ENCODE measurements around the gene OR5B17. TPM values are rescaled to one million over a fixed set of nuclear protein-coding genes. Genes with fewer than 3 reads are reported as not detected.

The OR5B17 gene
- total RNA-seq, 1 donor from 2014 or later = not detected

GRCh38 chr11:58318532-58318931 lies 40.3 kb downstream of the OR5B17 start:
- FAIRE-seq (no peak), DNase-seq (ENCODE audit: low read depth) (peak; percentile 22)
- Histone ChIP-seq H3K27me3 (ENCODE audit: control insufficient read depth, insufficient read depth, low read length) (no peaks in the 10 kb centered on the region), H3K36me3 (ENCODE audit: control insufficient read depth, insufficient read depth, low read length) (no peaks in the 10 kb centered on the region), H3K4me3 (ENCODE audit: low read depth, low read length) (no peak overlapping the region)
- TF ChIP-seq, protein P1, sequence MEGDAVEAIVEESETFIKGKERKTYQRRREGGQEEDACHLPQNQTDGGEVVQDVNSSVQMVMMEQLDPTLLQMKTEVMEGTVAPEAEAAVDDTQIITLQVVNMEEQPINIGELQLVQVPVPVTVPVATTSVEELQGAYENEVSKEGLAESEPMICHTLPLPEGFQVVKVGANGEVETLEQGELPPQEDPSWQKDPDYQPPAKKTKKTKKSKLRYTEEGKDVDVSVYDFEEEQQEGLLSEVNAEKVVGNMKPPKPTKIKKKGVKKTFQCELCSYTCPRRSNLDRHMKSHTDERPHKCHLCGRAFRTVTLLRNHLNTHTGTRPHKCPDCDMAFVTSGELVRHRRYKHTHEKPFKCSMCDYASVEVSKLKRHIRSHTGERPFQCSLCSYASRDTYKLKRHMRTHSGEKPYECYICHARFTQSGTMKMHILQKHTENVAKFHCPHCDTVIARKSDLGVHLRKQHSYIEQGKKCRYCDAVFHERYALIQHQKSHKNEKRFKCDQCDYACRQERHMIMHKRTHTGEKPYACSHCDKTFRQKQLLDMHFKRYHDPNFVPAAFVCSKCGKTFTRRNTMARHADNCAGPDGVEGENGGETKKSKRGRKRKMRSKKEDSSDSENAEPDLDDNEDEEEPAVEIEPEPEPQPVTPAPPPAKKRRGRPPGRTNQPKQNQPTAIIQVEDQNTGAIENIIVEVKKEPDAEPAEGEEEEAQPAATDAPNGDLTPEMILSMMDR (IDR thresholded peaks at IDR 0.05; ENCODE audit: insufficient read depth, low read length, severe bottlenecking) = no peak

- Histone ChIP-seq H3K36me3 (ENCODE audit: control insufficient read depth, insufficient read depth, low read length) (no peaks in the 10 kb centered on the region), H3K27me3 (ENCODE audit: control insufficient read depth, insufficient read depth, low read length) (no peaks in the 10 kb centered on the region), H3K4me3 (ENCODE audit: low read depth, low read length) (no peak overlapping the region)
- FAIRE-seq (no peak), DNase-seq (ENCODE audit: low read depth) (peak; percentile 87)
- TF ChIP-seq, protein P1 (IDR thresholded peaks at IDR 0.05; ENCODE audit: insufficient read depth, low read length, severe bottlenecking) = no peak
Observed at GRCh38 chr11:58316142-58316541, 42.7 kb downstream of the OR5B17 start.

Other genes with a start within 250 kb of the OR5B17 start
- gene OR9I1, start 233.5 kb downstream of the OR5B17 start, total RNA-seq = not detected in 2 replicates
- not detected in 2 replicates for gene OR9Q2, start 170.0 kb downstream of the OR5B17 start, total RNA-seq
- gene OR1S2, start 154.9 kb downstream of the OR5B17 start, total RNA-seq = not detected in 2 replicates
- not detected in 2 replicates for gene OR1S1, start 146.3 kb downstream of the OR5B17 start, total RNA-seq
- gene OR10Q1, start 130.2 kb downstream of the OR5B17 start, total RNA-seq = not detected in 2 replicates
- not detected in 2 replicates for gene OR10W1, start 90.8 kb downstream of the OR5B17 start, total RNA-seq
- not detected in 2 replicates for gene OR5B3, start 47.8 kb upstream of the OR5B17 start, total RNA-seq
- not detected in 2 replicates for gene OR5B2, start 69.1 kb upstream of the OR5B17 start, total RNA-seq
- not detected in 2 replicates for gene OR5B12, start 83.2 kb upstream of the OR5B17 start, total RNA-seq
- not detected in 2 replicates for gene OR5B21, start 149.0 kb upstream of the OR5B17 start, total RNA-seq
- gene LPXN, start 216.8 kb upstream of the OR5B17 start, total RNA-seq = 1.6 and 1.7 TPM in 2 replicates
- gene ZFP91, start 220.0 kb upstream of the OR5B17 start, total RNA-seq = 48.6 and 49.5 TPM in 2 replicates

All from bronchial epithelial cell (primary cell).